Activated CD4-positive, alpha-beta T cell treated with anti-CD3 and anti-CD28 coated beads for 36 hours (primary cell): ENCODE data around the gene DAB2. TPM values are rescaled to one million over a fixed set of nuclear protein-coding genes. Genes with fewer than 3 reads are reported as not detected.

Source experiments
- ATAC-seq: fragments of 200-7000 bp; cut with Tn5 transposase; one replicate; pipeline ENCODE4 v1.10.0; 2021; ENCODE audit warnings: mild to moderate bottlenecking, moderate library complexity
- CTCF ChIA-PET: fragments of 350-600 bp; sonication (Branson Sonifier 250); formaldehyde crosslinking; loops from one replicate; lab custom pipeline; 2021; ENCODE audit warnings: antibody characterized with exemption; lab: Charles Lee
- POLR2A ChIA-PET: fragments of 350-600 bp; sonication (Branson Sonifier 250); formaldehyde crosslinking; loops from one replicate; lab custom pipeline; 2021; ENCODE audit warnings: antibody characterized with exemption, inconsistent platforms; lab: Charles Lee
- DNase-seq: peaks from one replicate; pipeline ENCODE4 v3.0.0-alpha.2; 2020
- H3K27ac Mint-ChIP-seq: one replicate; pipeline ENCODE4 v1.8.0; 2021; ENCODE audit warnings: mixed read lengths
- H3K27me3 Mint-ChIP-seq: one replicate; pipeline ENCODE4 v1.8.0; 2021; ENCODE audit warnings: mixed read lengths
- H3K36me3 Mint-ChIP-seq: one replicate; pipeline ENCODE4 v1.8.0; 2021; ENCODE audit warnings: low read depth, mixed read lengths
- H3K4me1 Mint-ChIP-seq: one replicate; pipeline ENCODE4 v1.8.0; 2021; ENCODE audit warnings: mixed read lengths
- H3K4me3 Mint-ChIP-seq: one replicate; pipeline ENCODE4 v1.8.0; 2021; ENCODE audit warnings: mild to moderate bottlenecking, moderate library complexity, mixed read lengths
- H3K9me3 Mint-ChIP-seq: one replicate; pipeline ENCODE4 v1.8.0; 2021; ENCODE audit warnings: low read depth, mixed read lengths
- intact Hi-C, 2 experiments: fragments of 100-400 bp; cut with DNase I in 1 of 2; cut with micrococcal nuclease in 1 of 2; formaldehyde crosslinking; loops; one replicate each; pipeline versions ENCODE4 v1.14.2 to v1.15.1; 2022 to 2024; cut with DNase I, micrococcal nuclease
- total RNA-seq, 2 experiments: library from RNA; stranded (reverse); gene quantifications; one replicate each; pipeline ENCODE4 v1.2.3, GENCODE V29; 2021

Gene DAB2
- total RNA-seq, 2 experiments from 2014 or later = 0.05 to 0.26 TPM

- intact Hi-C loops = no loop called here
- no peaks in the 10 kb centered on the region for H3K4me1 Mint-ChIP-seq
- ChIA-PET POLR2A (no interaction called here), CTCF (no interaction called here)
- no peak overlapping the region for H3K27ac Mint-ChIP-seq
- no peak overlapping the region for H3K4me3 Mint-ChIP-seq
- peaks cover 26% of the 10 kb centered on the region for H3K27me3 Mint-ChIP-seq
- H3K9me3 Mint-ChIP-seq = no peaks in the 10 kb centered on the region
- no peaks in the 10 kb centered on the region for H3K36me3 Mint-ChIP-seq
- no peak for ATAC-seq
- DNase-seq = no peak
Measured at GRCh38 chr5:39430461-39430860, 5.7 kb upstream of the DAB2 start.

GRCh38 chr5:39428640-39429039 lies 3.9 kb upstream of the DAB2 start:
- ChIA-PET CTCF (no interaction called here), POLR2A (no interaction called here)
- no peak for DNase-seq
- Mint-ChIP-seq H3K27me3 (peaks cover 38% of the 10 kb centered on the region), H3K4me3 (no peak overlapping the region), H3K4me1 (no peaks in the 10 kb centered on the region), H3K9me3 (no peaks in the 10 kb centered on the region), H3K36me3 (no peaks in the 10 kb centered on the region), H3K27ac (no peak overlapping the region)
- intact Hi-C loops = no loop called here
- no peak for ATAC-seq

- Mint-ChIP-seq H3K36me3 (no peaks in the 10 kb centered on the region), H3K4me1 (no peaks in the 10 kb centered on the region), H3K27me3 (peaks cover 42% of the 10 kb centered on the region), H3K4me3 (no peak overlapping the region), H3K27ac (no peak overlapping the region), H3K9me3 (no peaks in the 10 kb centered on the region)
- ChIA-PET CTCF (no interaction called here), POLR2A (no interaction called here)
- no peak for ATAC-seq
- intact Hi-C loops = no loop called here
- no peak for DNase-seq
Measured at GRCh38 chr5:39427633-39428032, 2.9 kb upstream of the DAB2 start.

- ChIA-PET CTCF (no interaction called here), POLR2A (no interaction called here)
- H3K4me1 Mint-ChIP-seq = no peaks in the 10 kb centered on the region
- DNase-seq (no peak), ATAC-seq (no peak)
- H3K4me3 Mint-ChIP-seq = no peak overlapping the region
- H3K36me3 Mint-ChIP-seq = no peaks in the 10 kb centered on the region
- intact Hi-C loops = no loop called here
- H3K27me3 Mint-ChIP-seq = peaks cover 42% of the 10 kb centered on the region
- no peak overlapping the region for H3K27ac Mint-ChIP-seq
- H3K9me3 Mint-ChIP-seq = no peaks in the 10 kb centered on the region
Measured at GRCh38 chr5:39427229-39427628, 2.4 kb upstream of the DAB2 start.

GRCh38 chr5:39426746-39427105 lies 1.9 kb upstream of the DAB2 start:
- Mint-ChIP-seq H3K4me3 (no peak overlapping the region), H3K4me1 (no peaks in the 10 kb centered on the region), H3K9me3 (no peaks in the 10 kb centered on the region), H3K27me3 (peaks cover 42% of the 10 kb centered on the region), H3K27ac (no peak overlapping the region), H3K36me3 (no peaks in the 10 kb centered on the region)
- ATAC-seq (no peak), DNase-seq (no peak)
- ChIA-PET POLR2A (no interaction called here), CTCF (no interaction called here)
- intact Hi-C loops = no loop called here

- CTCF ChIA-PET = interaction anchor here (0.7 kb wide), 2 partner anchors 23 to 1169 kb away, joined by 3 read pairs; no protein-coding TSS in a partner anchor
- intact Hi-C loops = no loop called here
- no peaks in the 10 kb centered on the region for H3K36me3 Mint-ChIP-seq
- DNase-seq (no peak), ATAC-seq (no peak)
- H3K4me1 Mint-ChIP-seq = no peaks in the 10 kb centered on the region
- H3K9me3 Mint-ChIP-seq = no peaks in the 10 kb centered on the region
- POLR2A ChIA-PET = no interaction called here
- no peak overlapping the region for H3K4me3 Mint-ChIP-seq
- H3K27me3 Mint-ChIP-seq = peaks cover 42% of the 10 kb centered on the region
- no peak overlapping the region for H3K27ac Mint-ChIP-seq
Measured at GRCh38 chr5:39426051-39426745, 1.4 kb upstream of the DAB2 start.

GRCh38 chr5:39423331-39423751 lies 1.4 kb downstream of the DAB2 start:
- ATAC-seq (no peak), DNase-seq (peak; percentile 6)
- H3K9me3 Mint-ChIP-seq = no peaks in the 10 kb centered on the region
- H3K27ac Mint-ChIP-seq = no peak overlapping the region
- H3K27me3 Mint-ChIP-seq = peaks cover 34% of the 10 kb centered on the region
- H3K4me1 Mint-ChIP-seq = no peaks in the 10 kb centered on the region
- intact Hi-C loops = no loop called here
- no peak overlapping the region for H3K4me3 Mint-ChIP-seq
- POLR2A ChIA-PET = no interaction called here
- no peaks in the 10 kb centered on the region for H3K36me3 Mint-ChIP-seq
- CTCF ChIA-PET = interaction anchor here (0.6 to 2.8 kb wide), 5 partner anchors 8 to 71 kb away, joined by 3 to 22 read pairs (median 4); no protein-coding TSS in a partner anchor

- Mint-ChIP-seq H3K36me3 (no peaks in the 10 kb centered on the region), H3K27me3 (peaks cover 33% of the 10 kb centered on the region), H3K9me3 (no peaks in the 10 kb centered on the region), H3K4me1 (no peaks in the 10 kb centered on the region), H3K4me3 (no peak overlapping the region), H3K27ac (no peak overlapping the region)
- no peak for ATAC-seq
- intact Hi-C loops = no loop called here
- no peak for DNase-seq
- CTCF ChIA-PET = interaction anchor here (2.8 kb wide), 1 partner anchor 47 kb away, joined by 22 read pairs; no protein-coding TSS in a partner anchor
- POLR2A ChIA-PET = no interaction called here
Measured at GRCh38 chr5:39422728-39423285, 2.0 kb downstream of the DAB2 start.

- no peaks in the 10 kb centered on the region for H3K36me3 Mint-ChIP-seq
- no peak overlapping the region for H3K4me3 Mint-ChIP-seq
- H3K27me3 Mint-ChIP-seq = peaks cover 31% of the 10 kb centered on the region
- no peak for DNase-seq
- ChIA-PET CTCF (no interaction called here), POLR2A (no interaction called here)
- no peak for ATAC-seq
- intact Hi-C loops = no loop called here
- H3K4me1 Mint-ChIP-seq = no peaks in the 10 kb centered on the region
- H3K27ac Mint-ChIP-seq = no peak overlapping the region
- no peaks in the 10 kb centered on the region for H3K9me3 Mint-ChIP-seq
Measured at GRCh38 chr5:39422036-39422606, 2.7 kb downstream of the DAB2 start.

GRCh38 chr5:39420482-39421145 lies 4.2 kb downstream of the DAB2 start:
- intact Hi-C loops = no loop called here
- Mint-ChIP-seq H3K27ac (no peak overlapping the region), H3K4me3 (no peak overlapping the region), H3K4me1 (no peaks in the 10 kb centered on the region), H3K9me3 (no peaks in the 10 kb centered on the region), H3K36me3 (no peaks in the 10 kb centered on the region), H3K27me3 (peaks cover 19% of the 10 kb centered on the region)
- no peak for ATAC-seq
- CTCF ChIA-PET = interaction anchor here (1.4 kb wide), 1 partner anchor 44 kb away, joined by 3 read pairs; no protein-coding TSS in a partner anchor
- POLR2A ChIA-PET = no interaction called here
- no peak for DNase-seq

- CTCF ChIA-PET = interaction anchor here (1.4 kb wide), 1 partner anchor 44 kb away, joined by 3 read pairs; no protein-coding TSS in a partner anchor
- ATAC-seq = no peak
- no peaks in the 10 kb centered on the region for H3K36me3 Mint-ChIP-seq
- no peak for DNase-seq
- no peaks in the 10 kb centered on the region for H3K4me1 Mint-ChIP-seq
- POLR2A ChIA-PET = no interaction called here
- peaks cover 14% of the 10 kb centered on the region for H3K27me3 Mint-ChIP-seq
- intact Hi-C loops = no loop called here
- H3K27ac Mint-ChIP-seq = no peak overlapping the region
- no peak overlapping the region for H3K4me3 Mint-ChIP-seq
- no peaks in the 10 kb centered on the region for H3K9me3 Mint-ChIP-seq
Measured at GRCh38 chr5:39419796-39420195, 5.0 kb downstream of the DAB2 start.
